ENCODE results near the gene ACOX3. TPM values are rescaled to one million over a fixed set of nuclear protein-coding genes. Genes with fewer than 3 reads are reported as not detected.
"Not testable (repeated sequence)": the region's sequence is repeated elsewhere in the genome, so short reads cannot be mapped to it uniquely, and the experiment has no call there.

Gene ACOX3
- total RNA-seq, 1 donor from 2014 or later = 27.8 TPM

- DNase-seq (ENCODE audit: low spot score) (no peak), ATAC-seq (no peak)
- intact Hi-C loops (cut with DNase I) = no loop called here
Measured at GRCh38 chr4:8439168-8439567, 1.4 kb downstream of the ACOX3 start.

- ATAC-seq (no peak), DNase-seq (ENCODE audit: low spot score) (no peak)
- intact Hi-C loops (cut with DNase I) = no loop called here
Measured at GRCh38 chr4:8438743-8439142, 1.8 kb downstream of the ACOX3 start.

GRCh38 chr4:8437281-8437680, 3.2 kb downstream of the ACOX3 start:
- no peak for ATAC-seq
- intact Hi-C loops (cut with DNase I) = no loop called here

GRCh38 chr4:8435656-8436121, 4.8 kb downstream of the ACOX3 start:
- DNase-seq (ENCODE audit: low spot score) (no peak), ATAC-seq (no peak)
- intact Hi-C loops (cut with DNase I) = no loop called here

More at GRCh38 chr4:8437281-8437680, 3.2 kb downstream of the ACOX3 start:
- DNase-seq (ENCODE audit: low spot score) = no peak

- no peak for ATAC-seq
- intact Hi-C loops (cut with DNase I) = no loop called here
- no peak for DNase-seq (ENCODE audit: low spot score)
Measured at GRCh38 chr4:8434251-8435073, 6.1 kb downstream of the ACOX3 start.

GRCh38 chr4:8433136-8433535, 7.4 kb downstream of the ACOX3 start:
- intact Hi-C loops (cut with DNase I) = no loop called here
- DNase-seq (ENCODE audit: low spot score) (no peak), ATAC-seq (no peak)

- DNase-seq (ENCODE audit: low spot score) (no peak), ATAC-seq (no peak)
- intact Hi-C loops (cut with DNase I) = no loop called here
Measured at GRCh38 chr4:8431553-8431952, 9.0 kb downstream of the ACOX3 start.

GRCh38 chr4:8428288-8429097, 12.0 kb downstream of the ACOX3 start:
- DNase-seq (ENCODE audit: low spot score) (peak; percentile 95), ATAC-seq (peak; percentile 99)
- intact Hi-C loops (cut with DNase I) = loop anchor here (5.0 kb wide), 1 partner anchor 1566 kb away; no protein-coding TSS in a partner anchor

- intact Hi-C loops (cut with DNase I) = loop anchor here (5.0 kb wide), 1 partner anchor 1566 kb away; no protein-coding TSS in a partner anchor
- DNase-seq (ENCODE audit: low spot score) (no peak), ATAC-seq (peak; percentile 69)
Measured at GRCh38 chr4:8427761-8428287, 12.7 kb downstream of the ACOX3 start.

GRCh38 chr4:8427262-8427661, 13.3 kb downstream of the ACOX3 start:
- no peak for ATAC-seq
- intact Hi-C loops (cut with DNase I) = loop anchor here (5.0 kb wide), 1 partner anchor 1565 kb away; no protein-coding TSS in a partner anchor
- no peak for DNase-seq (ENCODE audit: low spot score)

GRCh38 chr4:8422786-8423185, 17.7 kb downstream of the ACOX3 start:
- no peak for ATAC-seq
- no peak for DNase-seq (ENCODE audit: low spot score)
- intact Hi-C loops (cut with DNase I) = no loop called here

- ATAC-seq (no peak), DNase-seq (ENCODE audit: low spot score) (no peak)
- intact Hi-C loops (cut with DNase I) = no loop called here
Measured at GRCh38 chr4:8422327-8422726, 18.2 kb downstream of the ACOX3 start.

GRCh38 chr4:8420151-8420550, 20.4 kb downstream of the ACOX3 start:
- ATAC-seq; intact Hi-C loops (cut with DNase I); DNase-seq (ENCODE audit: low spot score): not testable (repeated sequence)

- intact Hi-C loops (cut with DNase I) = no loop called here
- ATAC-seq (no peak), DNase-seq (ENCODE audit: low spot score) (no peak)
Measured at GRCh38 chr4:8419222-8420041, 21.1 kb downstream of the ACOX3 start.

- ATAC-seq = no peak
- intact Hi-C loops (cut with DNase I) = no loop called here
Measured at GRCh38 chr4:8417071-8417614, 23.4 kb downstream of the ACOX3 start.

GRCh38 chr4:8414377-8414776, 26.1 kb downstream of the ACOX3 start:
- no peak for ATAC-seq
- intact Hi-C loops (cut with DNase I) = no loop called here
- DNase-seq (ENCODE audit: low spot score) = no peak

More at GRCh38 chr4:8417071-8417614, 23.4 kb downstream of the ACOX3 start:
- no peak for DNase-seq (ENCODE audit: low spot score)

GRCh38 chr4:8412288-8412687, 28.2 kb downstream of the ACOX3 start:
- ATAC-seq (no peak), DNase-seq (ENCODE audit: low spot score) (no peak)
- intact Hi-C loops (cut with DNase I) = no loop called here

- no peak for DNase-seq (ENCODE audit: low spot score)
Measured at GRCh38 chr4:8411351-8412180, 29.0 kb downstream of the ACOX3 start.

More at GRCh38 chr4:8411351-8412180, 29.0 kb downstream of the ACOX3 start:
- no peak for ATAC-seq
- intact Hi-C loops (cut with DNase I) = no loop called here
